GM06990 (cell line): ENCODE data around the gene SLC4A8.
"Not testable (repeated sequence)": the region's sequence is repeated elsewhere in the genome, so short reads cannot be mapped to it uniquely, and the experiment has no call there.

ENCODE experiments used
- DNase-seq: peaks from one replicate; pipeline ENCODE4 v3.0.0-alpha.2; 2011; ENCODE audit not compliant: insufficient read length; ENCODE audit errors: extremely low read depth
- H3K27me3 ChIP-seq: replicated peaks from 2 replicates; pipeline ENCODE4 v1.6.0; 2011; ENCODE audit warnings: low read length; ENCODE audit not compliant: control insufficient read depth, insufficient read depth
- H3K36me3 ChIP-seq: 2 replicates; pipeline ENCODE4 v1.5.1; 2011; ENCODE audit warnings: low read length; ENCODE audit not compliant: control insufficient read depth, insufficient read depth
- H3K4me3 ChIP-seq: replicated peaks from 2 replicates; pipeline ENCODE4 v1.5.1; 2011; ENCODE audit warnings: low read depth, mild to moderate bottlenecking, control low read depth, low read length
- TF ChIP-seq, protein P1 (sequence below): IDR thresholded peaks from 2 replicates; pipeline ENCODE4 v1.5.1; 2011; ENCODE audit warnings: low read length, control low read depth, mild to moderate bottlenecking, inconsistent platforms; ENCODE audit not compliant: insufficient read depth, poor library complexity, severe bottlenecking

Gene SLC4A8

DNA sequence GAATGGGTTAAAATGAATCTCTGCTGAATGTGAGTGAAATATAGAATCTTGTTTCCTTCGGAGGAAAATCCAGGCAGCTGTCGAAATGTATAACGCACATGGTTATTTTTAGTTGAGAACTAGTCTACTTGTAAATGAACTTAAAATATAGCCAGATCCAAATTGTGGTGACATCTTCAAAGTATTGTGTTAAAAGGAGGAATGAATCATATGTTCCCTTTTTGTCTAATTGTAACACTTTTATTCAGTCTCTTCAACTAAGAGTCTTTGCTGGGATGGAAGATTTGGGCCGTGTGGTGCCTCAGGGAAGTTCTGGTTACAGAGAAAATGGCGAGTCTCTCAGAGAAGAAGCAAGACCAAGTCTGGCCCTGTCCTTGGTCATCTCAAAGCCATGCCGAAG, 82.5 kb downstream of the SLC4A8 start:
- Histone ChIP-seq H3K4me3 (no peak overlapping the region), H3K27me3 (no peaks in the 10 kb centered on the region), H3K36me3 (no peaks in the 10 kb centered on the region)
- DNase-seq, result no peak
- TF ChIP-seq, protein P1, sequence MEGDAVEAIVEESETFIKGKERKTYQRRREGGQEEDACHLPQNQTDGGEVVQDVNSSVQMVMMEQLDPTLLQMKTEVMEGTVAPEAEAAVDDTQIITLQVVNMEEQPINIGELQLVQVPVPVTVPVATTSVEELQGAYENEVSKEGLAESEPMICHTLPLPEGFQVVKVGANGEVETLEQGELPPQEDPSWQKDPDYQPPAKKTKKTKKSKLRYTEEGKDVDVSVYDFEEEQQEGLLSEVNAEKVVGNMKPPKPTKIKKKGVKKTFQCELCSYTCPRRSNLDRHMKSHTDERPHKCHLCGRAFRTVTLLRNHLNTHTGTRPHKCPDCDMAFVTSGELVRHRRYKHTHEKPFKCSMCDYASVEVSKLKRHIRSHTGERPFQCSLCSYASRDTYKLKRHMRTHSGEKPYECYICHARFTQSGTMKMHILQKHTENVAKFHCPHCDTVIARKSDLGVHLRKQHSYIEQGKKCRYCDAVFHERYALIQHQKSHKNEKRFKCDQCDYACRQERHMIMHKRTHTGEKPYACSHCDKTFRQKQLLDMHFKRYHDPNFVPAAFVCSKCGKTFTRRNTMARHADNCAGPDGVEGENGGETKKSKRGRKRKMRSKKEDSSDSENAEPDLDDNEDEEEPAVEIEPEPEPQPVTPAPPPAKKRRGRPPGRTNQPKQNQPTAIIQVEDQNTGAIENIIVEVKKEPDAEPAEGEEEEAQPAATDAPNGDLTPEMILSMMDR, result no peak

DNA sequence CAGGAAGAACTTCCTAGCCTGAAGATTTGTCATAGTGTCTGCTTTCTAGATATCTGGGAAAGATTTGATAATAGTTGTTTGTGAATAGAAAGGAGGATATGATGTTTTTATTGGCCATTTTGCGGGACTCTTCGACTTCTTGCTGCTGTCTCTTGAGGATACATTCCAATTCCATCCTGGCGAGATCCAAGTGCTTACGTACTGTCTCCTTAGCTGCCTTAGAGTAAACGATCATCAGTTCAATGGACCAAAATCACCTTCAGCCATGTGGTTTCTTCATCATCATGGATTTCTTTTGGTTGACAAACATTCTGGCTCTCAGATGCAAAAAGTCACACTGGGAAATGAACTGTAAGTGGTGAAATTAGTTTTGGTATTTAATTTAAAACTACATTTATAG, 83.7 kb downstream of the SLC4A8 start:
- no peaks in the 10 kb centered on the region for H3K27me3 ChIP-seq
- H3K4me3 ChIP-seq, result no peak overlapping the region
- DNase-seq, result no peak

GRCh38 chr12:51511546-51512260, 87.1 kb downstream of the SLC4A8 start:
- Histone ChIP-seq H3K36me3 (no peaks in the 10 kb centered on the region), H3K4me3 (no peak overlapping the region), H3K27me3 (no peaks in the 10 kb centered on the region)
- TF ChIP-seq, protein P1, result no peak
- no peak for DNase-seq

More for the DNA sequence above, 83.7 kb downstream of the SLC4A8 start:
- no peaks in the 10 kb centered on the region for H3K36me3 ChIP-seq
- TF ChIP-seq, protein P1, result no peak

- no peak for DNase-seq
- TF ChIP-seq, protein P1, result no peak
- no peaks in the 10 kb centered on the region for H3K27me3 ChIP-seq
- no peaks in the 10 kb centered on the region for H3K36me3 ChIP-seq
- no peak overlapping the region for H3K4me3 ChIP-seq
Observed at GRCh38 chr12:51512438-51512837, 87.8 kb downstream of the SLC4A8 start.

- not testable (repeated sequence) for H3K4me3 ChIP-seq, H3K27me3 ChIP-seq, H3K36me3 ChIP-seq, DNase-seq
Observed at GRCh38 chr12:51515037-51515436, 90.4 kb downstream of the SLC4A8 start.

DNA sequence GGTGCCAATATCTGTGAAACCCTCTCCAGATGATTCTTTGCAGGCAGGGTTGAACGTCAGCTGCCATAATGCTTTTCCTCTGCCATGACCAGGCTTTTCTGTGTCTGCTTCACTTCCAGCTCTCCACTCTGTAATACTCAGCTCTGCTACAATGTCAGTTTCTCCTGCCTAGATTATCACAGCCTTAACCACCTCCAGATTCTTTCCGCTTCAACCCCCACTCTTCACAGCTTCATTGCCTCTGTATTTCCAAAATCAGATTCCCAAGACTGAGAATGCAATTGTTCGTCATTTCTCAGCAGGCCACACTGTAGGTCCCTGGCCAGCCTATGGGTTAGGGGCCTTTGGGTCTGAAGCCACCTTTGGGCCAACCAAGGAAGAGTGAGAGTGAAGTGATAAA, 92.7 kb downstream of the SLC4A8 start:
- H3K4me3 ChIP-seq, result no peak overlapping the region
- no peak for DNase-seq
- H3K36me3 ChIP-seq, result no peaks in the 10 kb centered on the region

More for the DNA sequence above, 92.7 kb downstream of the SLC4A8 start:
- TF ChIP-seq, protein P1, result no peak
- H3K27me3 ChIP-seq, result no peaks in the 10 kb centered on the region
